Measurements from ENCODE around the gene BUD13.

BUD13 gene

GRCh38 chr11:116731821-116732220 is 41.0 kb downstream of the BUD13 start:
- H3K9me3 Mint-ChIP-seq, result no peaks in the 10 kb centered on the region
- peaks cover 25% of the 10 kb centered on the region for H3K4me1 Mint-ChIP-seq
- no peak overlapping the region for H3K27ac Mint-ChIP-seq
- no peaks in the 10 kb centered on the region for H3K36me3 Mint-ChIP-seq (ENCODE audit: low read depth)
- TF ChIP-seq CTCF (IDR thresholded peaks at IDR 0.05; ENCODE audit: unreplicated experiment in 3 of 3), result no peak
- H3K27me3 Mint-ChIP-seq (ENCODE audit: low read depth), result peaks cover 18% of the 10 kb centered on the region
- H3K4me3 Mint-ChIP-seq, result no peak overlapping the region

DNA sequence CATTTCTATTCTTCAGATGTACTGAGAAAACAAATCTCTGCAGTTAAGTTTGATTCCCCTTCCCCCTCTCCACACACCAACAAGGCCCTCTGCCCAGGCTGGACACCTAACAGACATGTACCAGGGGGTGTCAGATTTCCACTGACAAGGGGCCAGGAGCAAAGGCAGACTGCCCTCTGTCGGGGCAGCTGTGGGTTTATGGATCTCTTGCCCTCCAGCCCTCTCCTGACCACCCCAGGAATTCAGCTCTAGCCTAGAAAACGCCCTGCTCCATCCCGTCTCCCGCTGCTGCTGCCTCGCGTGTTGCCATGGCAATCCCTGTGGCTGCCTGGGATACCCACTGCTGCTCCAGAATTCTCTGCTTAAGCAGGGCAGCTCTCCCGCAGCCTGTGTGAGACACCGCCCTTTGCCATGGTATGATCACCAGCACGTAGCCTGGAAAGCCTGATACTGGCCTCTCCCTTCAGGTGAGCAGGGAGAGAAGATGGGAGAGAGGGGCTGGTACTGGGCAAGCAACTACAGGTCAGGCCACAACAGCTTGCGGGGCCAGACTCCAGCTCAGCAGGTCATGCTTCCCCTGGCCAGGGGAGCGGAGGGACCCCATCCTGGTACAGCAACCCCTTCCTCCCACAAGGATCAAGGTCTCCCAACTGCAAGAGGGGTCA is 41.6 kb downstream of the BUD13 start:
- TF ChIP-seq CTCF (IDR thresholded peaks at IDR 0.05; ENCODE audit: unreplicated experiment in 3 of 3), result no peak
- no peaks in the 10 kb centered on the region for H3K36me3 Mint-ChIP-seq (ENCODE audit: low read depth)

GRCh38 chr11:116730601-116731000 is 42.2 kb downstream of the BUD13 start:
- Mint-ChIP-seq H3K4me3 (no peak overlapping the region), H3K36me3 (ENCODE audit: low read depth) (no peaks in the 10 kb centered on the region), H3K4me1 (peaks cover 25% of the 10 kb centered on the region), H3K9me3 (no peaks in the 10 kb centered on the region), H3K27me3 (ENCODE audit: low read depth) (peaks cover 25% of the 10 kb centered on the region), H3K27ac (no peak overlapping the region)
- no peak for TF ChIP-seq CTCF (IDR thresholded peaks at IDR 0.05; ENCODE audit: unreplicated experiment in 3 of 3)

More for the DNA sequence above, 41.6 kb downstream of the BUD13 start:
- no peak overlapping the region for H3K27ac Mint-ChIP-seq
- peaks cover 24% of the 10 kb centered on the region for H3K27me3 Mint-ChIP-seq (ENCODE audit: low read depth)
- H3K9me3 Mint-ChIP-seq, result no peaks in the 10 kb centered on the region
- peaks cover 25% of the 10 kb centered on the region for H3K4me1 Mint-ChIP-seq
- H3K4me3 Mint-ChIP-seq, result no peak overlapping the region

GRCh38 chr11:116730241-116730561 is 42.6 kb downstream of the BUD13 start:
- Mint-ChIP-seq H3K36me3 (ENCODE audit: low read depth) (no peaks in the 10 kb centered on the region), H3K27me3 (ENCODE audit: low read depth) (peaks cover 28% of the 10 kb centered on the region), H3K4me1 (peaks cover 25% of the 10 kb centered on the region), H3K4me3 (no peak overlapping the region), H3K9me3 (no peaks in the 10 kb centered on the region), H3K27ac (no peak overlapping the region)
- TF ChIP-seq CTCF (IDR thresholded peaks at IDR 0.05; ENCODE audit: unreplicated experiment in 3 of 3), result no peak

DNA sequence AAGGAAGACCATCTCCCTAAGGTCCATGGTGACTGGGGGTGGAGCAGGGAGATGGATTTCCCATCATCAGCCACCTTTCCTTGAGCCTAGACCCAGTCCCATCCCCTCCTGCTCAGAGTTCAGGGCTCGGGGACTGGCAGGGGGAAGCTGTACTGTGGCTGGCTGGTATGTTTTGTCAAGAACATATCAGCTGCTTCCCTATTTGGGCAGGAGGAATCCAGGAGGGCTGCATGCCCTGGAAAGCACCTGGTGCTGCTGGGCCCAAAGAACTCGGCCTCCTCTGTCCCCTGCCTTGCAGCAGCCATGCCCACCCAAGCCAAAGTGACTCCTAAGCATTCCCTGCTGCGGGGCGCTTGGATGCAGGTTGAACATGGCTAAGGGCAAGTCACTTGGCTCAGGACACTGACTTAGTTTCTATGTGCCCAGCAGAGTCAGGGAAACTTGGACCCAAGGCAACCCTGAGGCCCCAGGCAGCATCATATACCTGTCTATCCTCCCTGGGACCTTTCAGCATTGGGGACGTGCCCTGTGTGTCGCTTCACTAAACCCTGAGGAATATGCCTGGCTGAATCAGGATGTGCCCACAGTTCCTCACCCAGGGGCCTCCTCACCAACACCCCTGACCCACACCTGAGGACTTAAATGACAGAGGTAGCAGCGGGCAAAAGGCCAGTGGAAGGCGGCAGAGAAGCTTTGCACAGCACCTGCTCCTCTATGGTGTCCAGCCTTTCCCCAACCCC is 43.1 kb downstream of the BUD13 start:
- peaks cover 33% of the 10 kb centered on the region for H3K27me3 Mint-ChIP-seq (ENCODE audit: low read depth)
- peaks cover 25% of the 10 kb centered on the region for H3K4me1 Mint-ChIP-seq
- H3K4me3 Mint-ChIP-seq, result no peak overlapping the region
- H3K9me3 Mint-ChIP-seq, result no peaks in the 10 kb centered on the region
- H3K27ac Mint-ChIP-seq, result no peak overlapping the region
- no peak for TF ChIP-seq CTCF (IDR thresholded peaks at IDR 0.05; ENCODE audit: unreplicated experiment in 3 of 3)
- H3K36me3 Mint-ChIP-seq (ENCODE audit: low read depth), result no peaks in the 10 kb centered on the region

DNA sequence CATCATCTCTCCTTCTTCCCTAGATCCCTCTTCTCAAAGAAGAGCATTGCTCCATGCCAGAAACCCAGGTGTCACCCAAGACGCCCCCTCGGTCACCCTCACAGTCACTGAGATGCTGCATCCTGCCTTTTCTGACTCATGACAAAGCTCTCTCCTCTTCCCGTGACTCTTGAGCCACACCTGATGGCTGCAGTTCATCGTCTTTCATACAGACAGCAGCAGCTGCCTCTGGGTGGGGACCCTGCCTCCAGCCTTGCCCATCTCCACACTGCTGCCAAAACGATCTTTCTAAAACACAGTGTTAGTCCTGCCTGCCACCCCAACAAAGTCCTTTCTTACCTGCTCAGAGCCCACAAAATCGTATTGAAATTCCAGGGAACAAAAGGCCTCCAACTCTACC is 44.8 kb downstream of the BUD13 start:
- Mint-ChIP-seq H3K4me3 (no peak overlapping the region), H3K9me3 (no peaks in the 10 kb centered on the region), H3K4me1 (peaks cover 23% of the 10 kb centered on the region)

More for the DNA sequence above, 44.8 kb downstream of the BUD13 start:
- Mint-ChIP-seq H3K36me3 (ENCODE audit: low read depth) (no peaks in the 10 kb centered on the region), H3K27me3 (ENCODE audit: low read depth) (peaks cover 33% of the 10 kb centered on the region), H3K27ac (no peak overlapping the region)
- no peak for TF ChIP-seq CTCF (IDR thresholded peaks at IDR 0.05; ENCODE audit: unreplicated experiment in 3 of 3)

Data from nephron (organoid).